MCF 10A (cell line): ENCODE results near the gene HAAO. TPM values are rescaled to one million over a fixed set of nuclear protein-coding genes. Genes with fewer than 3 reads are reported as not detected.

Source experiments
- BruUV-seq: library from RNA; stranded (reverse); fragments of 400-500 nt; replicated peaks from 2 replicates; lab custom pipeline; 2021; lab: Mats Ljungman, UMichigan
- CTCF ChIA-PET: fragments of 300-600 bp; sonication (Branson Sonifier 250); formaldehyde crosslinking; extraction: SDS; loops from one replicate; lab custom pipeline; 2021; ENCODE audit warnings: antibody characterized with exemption, inconsistent platforms; lab: Yijun Ruan, JAX
- POLR2A ChIA-PET: fragments of 300-600, 350-650 bp; sonication (Branson Sonifier 250); formaldehyde crosslinking; extraction: SDS; loops from one replicate; lab custom pipeline; 2020; ENCODE audit warnings: antibody characterized with exemption, inconsistent platforms; lab: Yijun Ruan, JAX
- DNase-seq: peaks from one replicate; pipeline ENCODE4 v3.0.0-alpha.2; 2018; ENCODE audit not compliant: unreplicated experiment
- H3K27ac Mint-ChIP-seq: one replicate; pipeline ENCODE4 v1.8.0; 2022; ENCODE audit warnings: mild to moderate bottlenecking, low read depth, mixed read lengths; ENCODE audit not compliant: unreplicated experiment
- H3K27me3 Mint-ChIP-seq: one replicate; pipeline ENCODE4 v1.8.0; 2022; ENCODE audit warnings: mixed read lengths; ENCODE audit not compliant: insufficient read depth, unreplicated experiment
- H3K36me3 Mint-ChIP-seq: one replicate; pipeline ENCODE4 v1.8.0; 2022; ENCODE audit warnings: mild to moderate bottlenecking, moderate library complexity, mixed read lengths; ENCODE audit not compliant: insufficient read depth, unreplicated experiment
- H3K4me1 Mint-ChIP-seq: one replicate; pipeline ENCODE4 v1.8.0; 2022; ENCODE audit warnings: mixed read lengths; ENCODE audit not compliant: insufficient read depth, unreplicated experiment
- H3K4me3 Mint-ChIP-seq: one replicate; pipeline ENCODE4 v1.8.0; 2022; ENCODE audit warnings: mild to moderate bottlenecking, moderate library complexity, mixed read lengths; ENCODE audit not compliant: unreplicated experiment
- H3K9me3 Mint-ChIP-seq: one replicate; pipeline ENCODE4 v1.8.0; 2022; ENCODE audit warnings: mixed read lengths; ENCODE audit not compliant: unreplicated experiment
- CTCF ChIP-seq: fragments of 200-600 bp; IDR thresholded peaks from one replicate; pipeline ENCODE4 v1.8.0; 2022; ENCODE audit warnings: antibody characterized with exemption, mild to moderate bottlenecking; ENCODE audit not compliant: unreplicated experiment
- intact Hi-C: fragments of 100-400 bp; cut with micrococcal nuclease; formaldehyde crosslinking; loops from 2 replicates; pipeline ENCODE4 v1.14.1; 2022
- total RNA-seq: library from RNA; stranded (reverse); gene quantifications from 2 replicates; pipeline ENCODE4 v1.2.3, GENCODE V29; 2022

The HAAO gene
- total RNA-seq, 1 experiment from 2014 or later: not detected

- no peak overlapping the region for H3K4me3 Mint-ChIP-seq
- intact Hi-C loops: no loop called here
Measured at GRCh38 chr2:42786561-42787345, 5.6 kb downstream of the HAAO start.

GRCh38 chr2:42784204-42784880, 8.0 kb downstream of the HAAO start:
- no peak for DNase-seq
- Mint-ChIP-seq H3K4me3 (no peak overlapping the region), H3K27ac (no peak overlapping the region), H3K27me3 (no peaks in the 10 kb centered on the region), H3K36me3 (no peaks in the 10 kb centered on the region), H3K4me1 (no peaks in the 10 kb centered on the region), H3K9me3 (no peaks in the 10 kb centered on the region)
- CTCF ChIA-PET: interaction anchor here (0.7 kb wide), 1 partner anchor 981 kb away, joined by 4 read pairs; no protein-coding TSS in a partner anchor
- POLR2A ChIA-PET: no interaction called here
- no peak for TF ChIP-seq CTCF
- intact Hi-C loops: no loop called here
- no TSS peak for BruUV-seq

More at GRCh38 chr2:42786561-42787345, 5.6 kb downstream of the HAAO start:
- Mint-ChIP-seq H3K27ac (no peak overlapping the region), H3K4me1 (no peaks in the 10 kb centered on the region), H3K9me3 (no peaks in the 10 kb centered on the region), H3K36me3 (no peaks in the 10 kb centered on the region), H3K27me3 (no peaks in the 10 kb centered on the region)
- ChIA-PET CTCF (interaction anchor here (0.6 kb wide), 1 partner anchor 287 kb away, joined by 4 read pairs; no protein-coding TSS in a partner anchor), POLR2A (no interaction called here)
- no peak for TF ChIP-seq CTCF
- BruUV-seq: no TSS peak
- DNase-seq: no peak

- Mint-ChIP-seq H3K27ac (no peak overlapping the region), H3K36me3 (no peaks in the 10 kb centered on the region), H3K9me3 (no peaks in the 10 kb centered on the region), H3K4me1 (no peaks in the 10 kb centered on the region), H3K4me3 (no peak overlapping the region), H3K27me3 (no peaks in the 10 kb centered on the region)
- POLR2A ChIA-PET: no interaction called here
- intact Hi-C loops: no loop called here
- BruUV-seq: no TSS peak
- CTCF ChIA-PET: no interaction called here
- DNase-seq: no peak
- no peak for TF ChIP-seq CTCF
Measured at GRCh38 chr2:42783511-42783910, 8.9 kb downstream of the HAAO start.

GRCh38 chr2:42781181-42781580, 11.2 kb downstream of the HAAO start:
- no peak for TF ChIP-seq CTCF
- CTCF ChIA-PET: interaction anchor here (0.6 kb wide), 1 partner anchor 811 kb away, joined by 3 read pairs; no protein-coding TSS in a partner anchor
- H3K36me3 Mint-ChIP-seq: no peaks in the 10 kb centered on the region
- H3K9me3 Mint-ChIP-seq: no peaks in the 10 kb centered on the region
- POLR2A ChIA-PET: no interaction called here
- no peak overlapping the region for H3K4me3 Mint-ChIP-seq
- intact Hi-C loops: no loop called here
- no TSS peak for BruUV-seq
- H3K4me1 Mint-ChIP-seq: no peaks in the 10 kb centered on the region
- no peak for DNase-seq
- no peaks in the 10 kb centered on the region for H3K27me3 Mint-ChIP-seq
- no peak overlapping the region for H3K27ac Mint-ChIP-seq
